T-cell (primary cell): Measurements from ENCODE around the gene FMN2. TPM values are rescaled to one million over a fixed set of nuclear protein-coding genes. Genes with fewer than 3 reads are reported as not detected.
"Not testable (repeated sequence)": the region's sequence is repeated elsewhere in the genome, so short reads cannot be mapped to it uniquely, and the experiment has no call there.

Experiments
- ATAC-seq, 4 experiments: fragments of 200-7000 bp in 3 of 4; fragments of 150-1000 bp in 1 of 4; cut with Tn5 transposase; replicated peaks in 1 of 4; 1 replicate in 3 of 4; 2 replicates in 1 of 4; pipeline ENCODE4 v1.10.0; 2021; ENCODE audit warnings: moderate library complexity in 3 of 4, mild to moderate bottlenecking in 2 of 4, moderate number of reproducible peaks in 1 of 4
- CTCF ChIA-PET, 2 donors: fragments of 300-600 bp; sonication (Branson Sonifier 250); formaldehyde crosslinking; loops; one replicate each; lab custom pipeline; 2022; ENCODE audit warnings: antibody characterized with exemption in 2 of 2; lab: Charles Lee
- POLR2A ChIA-PET, 2 donors: fragments of 300-600 bp; sonication (Branson Sonifier 250); formaldehyde crosslinking; loops; one replicate each; lab custom pipeline; 2022; ENCODE audit warnings: antibody characterized with exemption in 2 of 2; lab: Charles Lee
- DNase-seq, 35 experiments: peaks; one replicate each; pipeline versions ENCODE4 v3.0.0 to v3.0.0-alpha.2; 2013 to 2023
- H3K27ac ChIP-seq: one replicate; pipeline ENCODE4 v1.5.1; 2013; ENCODE audit warnings: low read length
- H3K27me3 ChIP-seq, 2 experiments: replicated peaks in 1 of 2; 1 replicate in 1 of 2; 2 replicates in 1 of 2; pipeline versions ENCODE4 v1.6.1 to v1.7.0; 2013; ENCODE audit warnings: low read length in 1 of 2, mixed read lengths in 1 of 2; ENCODE audit not compliant: control insufficient read depth in 2 of 2, insufficient read depth in 2 of 2; ENCODE audit errors: extremely low read depth in 1 of 2
- H3K36me3 ChIP-seq, 2 donors: 1 replicate in 1 of 2; 2 replicates in 1 of 2; pipeline versions ENCODE4 v1.6.1 to v1.7.0; 2013; ENCODE audit warnings: low read length in 1 of 2; ENCODE audit not compliant: control insufficient read depth in 2 of 2, insufficient read depth in 1 of 2; ENCODE audit errors: extremely low read depth in 1 of 2
- H3K4me1 ChIP-seq, 2 experiments: 1 replicate in 1 of 2; 2 replicates in 1 of 2; pipeline versions ENCODE4 v1.6.1 to v1.7.0; 2013; ENCODE audit warnings: low read length in 2 of 2, mixed read lengths in 1 of 2; ENCODE audit not compliant: insufficient read depth in 2 of 2, control insufficient read depth in 1 of 2; ENCODE audit errors: extremely low read depth in 1 of 2
- H3K4me3 ChIP-seq, 2 donors: 1 replicate in 1 of 2; 2 replicates in 1 of 2; pipeline versions ENCODE4 v1.5.1 to v1.7.0; 2013; ENCODE audit warnings: mild to moderate bottlenecking in 2 of 2, low read length in 1 of 2, moderate library complexity in 1 of 2; ENCODE audit not compliant: control insufficient read depth in 1 of 2; ENCODE audit errors: extremely low read depth in 1 of 2
- H3K9me3 ChIP-seq: 2 replicates; pipeline ENCODE4 v1.7.0; 2013
- H3K27ac Mint-ChIP-seq, 2 donors: one replicate each; pipeline ENCODE4 v1.8.0; 2020 to 2021; ENCODE audit warnings: mild to moderate bottlenecking in 2 of 2, mixed read lengths in 2 of 2
- H3K27me3 Mint-ChIP-seq, 2 donors: one replicate each; pipeline ENCODE4 v1.8.0; 2021 to 2022; ENCODE audit warnings: mixed read lengths in 2 of 2
- H3K36me3 Mint-ChIP-seq: one replicate; pipeline ENCODE4 v1.8.0; 2021; ENCODE audit warnings: mixed read lengths
- H3K4me1 Mint-ChIP-seq, 3 donors: one replicate each; pipeline ENCODE4 v1.8.0; 2020 to 2022; ENCODE audit warnings: mixed read lengths in 3 of 3, mild to moderate bottlenecking in 1 of 3
- H3K4me3 Mint-ChIP-seq, 3 donors: one replicate each; pipeline ENCODE4 v1.8.0; 2020 to 2022; ENCODE audit warnings: mild to moderate bottlenecking in 3 of 3, mixed read lengths in 3 of 3, moderate library complexity in 3 of 3
- H3K9me3 Mint-ChIP-seq, 3 donors: one replicate each; pipeline ENCODE4 v1.8.0; 2020 to 2022; ENCODE audit warnings: mixed read lengths in 3 of 3
- WGBS: methylation state at CpG from one replicate; pipeline ENCODE4 v1.1.5; 2013; ENCODE audit warnings: missing lambda C conversion rate; ENCODE audit not compliant: insufficient coverage; 5-methylcytosine and 5-hydroxymethylcytosine counted together
- total RNA-seq, 35 experiments: library from RNA in 6 of 35; stranded (reverse) in 6 of 35; fragments of 120-200 nt in 1 of 35; gene quantifications; one replicate each; pipeline versions ENCODE4 v1.2.1 to v1.2.4 and lab custom pipeline; 2013 to 2026

The FMN2 gene
- total RNA-seq, 5 donors from 2014 or later (not counting 1 experiment from before 2014, with no cell fraction given), result not detected

GRCh38 chr1:240178366-240178765 lies 86.7 kb downstream of the FMN2 start:
- Histone ChIP-seq H3K4me3 (no peak overlapping the region), H3K4me1 (no peaks in the 10 kb centered on the region), H3K36me3 (no peaks in the 10 kb centered on the region), H3K27ac (no peak overlapping the region), H3K27me3 (no peaks in the 10 kb centered on the region), H3K9me3 (no peaks in the 10 kb centered on the region)
- Mint-ChIP-seq H3K27ac (no peak overlapping the region), H3K36me3 (no peaks in the 10 kb centered on the region), H3K9me3 (peaks cover 0 to 2% (median 0%) of the 10 kb centered on the region in 3 donors), H3K4me3 (no peak overlapping the region), H3K4me1 (no peaks in the 10 kb centered on the region), H3K27me3 (peaks cover 0 to 5% of the 10 kb centered on the region in 2 donors)
- DNase-seq, result no peak
- WGBS, result 80% methylated on average over 3 of the region's 5 CpGs
- ATAC-seq, result no peak
- ChIA-PET POLR2A (no interaction called here), CTCF (no interaction called here)

GRCh38 chr1:240184682-240185081 lies 93.0 kb downstream of the FMN2 start:
- H3K9me3 Mint-ChIP-seq, H3K36me3 Mint-ChIP-seq, H3K36me3 ChIP-seq, H3K9me3 ChIP-seq, H3K27ac ChIP-seq, H3K27me3 ChIP-seq, ATAC-seq, H3K4me3 Mint-ChIP-seq, H3K4me1 ChIP-seq, H3K4me1 Mint-ChIP-seq, H3K4me3 ChIP-seq, H3K27ac Mint-ChIP-seq, POLR2A ChIA-PET, DNase-seq: not testable (repeated sequence)
- CTCF ChIA-PET, result interaction anchor here in 1 of 2 donors (0.5 kb wide), 1 partner anchor 136 kb away, joined by 4 read pairs; no protein-coding TSS in a partner anchor
- 71% methylated on average over 1 of the region's 5 CpGs for WGBS
- H3K27me3 Mint-ChIP-seq, result peaks cover 18 to 20% of the 10 kb centered on the region in 2 donors

- H3K27ac ChIP-seq, result no peak overlapping the region
- no peaks in the 10 kb centered on the region for H3K27me3 ChIP-seq
- WGBS, result 80% methylated on average over 2 of the region's 4 CpGs
- H3K4me1 ChIP-seq, result no peaks in the 10 kb centered on the region
- no peak overlapping the region for H3K4me3 Mint-ChIP-seq
- no peaks in the 10 kb centered on the region for H3K36me3 Mint-ChIP-seq
- H3K4me1 Mint-ChIP-seq, result peaks cover 3 to 5% (median 4%) of the 10 kb centered on the region in 3 donors
- ATAC-seq, result no peak
- H3K9me3 ChIP-seq, result no peaks in the 10 kb centered on the region
- no peak overlapping the region for H3K27ac Mint-ChIP-seq
- ChIA-PET CTCF (no interaction called here), POLR2A (no interaction called here)
- DNase-seq, result no peak
- H3K27me3 Mint-ChIP-seq, result peaks cover 19 to 20% of the 10 kb centered on the region in 2 donors
- no peaks in the 10 kb centered on the region for H3K36me3 ChIP-seq
- H3K4me3 ChIP-seq, result no peak overlapping the region
- no peaks in the 10 kb centered on the region for H3K9me3 Mint-ChIP-seq
Measured at GRCh38 chr1:240188139-240188538, 96.5 kb downstream of the FMN2 start.

GRCh38 chr1:240189386-240189989 lies 97.8 kb downstream of the FMN2 start:
- Mint-ChIP-seq H3K4me3 (no peak overlapping the region), H3K27me3 (peaks cover 19 to 20% of the 10 kb centered on the region in 2 donors), H3K27ac (peak overlapping the region in 1 of 2 donors; percentile 37), H3K9me3 (no peaks in the 10 kb centered on the region), H3K36me3 (no peaks in the 10 kb centered on the region), H3K4me1 (peaks cover 3 to 5% (median 4%) of the 10 kb centered on the region in 3 donors)
- Histone ChIP-seq H3K36me3 (no peaks in the 10 kb centered on the region), H3K9me3 (no peaks in the 10 kb centered on the region), H3K27me3 (no peaks in the 10 kb centered on the region), H3K4me1 (no peaks in the 10 kb centered on the region), H3K27ac (no peak overlapping the region), H3K4me3 (no peak overlapping the region)
- ATAC-seq (no peak), DNase-seq (peak in 2 of 35 experiments; percentile 3 to 28)
- POLR2A ChIA-PET, result no interaction called here
- CTCF ChIA-PET, result interaction anchor here in 1 of 2 donors (0.6 to 1.0 kb wide), 2 partner anchors 13 to 1864 kb away, joined by 3 to 7 read pairs; no protein-coding TSS in a partner anchor
- WGBS, result 20% methylated on average over 1 of the region's 6 CpGs

GRCh38 chr1:240190881-240191401 lies 99.3 kb downstream of the FMN2 start:
- CTCF ChIA-PET, result no interaction called here
- Histone ChIP-seq H3K4me3 (no peak overlapping the region), H3K27ac (no peak overlapping the region), H3K36me3 (no peaks in the 10 kb centered on the region), H3K9me3 (no peaks in the 10 kb centered on the region), H3K27me3 (no peaks in the 10 kb centered on the region), H3K4me1 (no peaks in the 10 kb centered on the region)
- 7% methylated on average over 3 of the region's 6 CpGs for WGBS
- ATAC-seq, result no peak
- Mint-ChIP-seq H3K36me3 (no peaks in the 10 kb centered on the region), H3K27ac (no peak overlapping the region), H3K4me1 (peaks cover 3 to 5% (median 4%) of the 10 kb centered on the region in 3 donors), H3K9me3 (no peaks in the 10 kb centered on the region), H3K4me3 (no peak overlapping the region), H3K27me3 (peaks cover 13% of the 10 kb centered on the region in 2 donors)
- no peak for DNase-seq
- POLR2A ChIA-PET, result no interaction called here

GRCh38 chr1:240192851-240193250 lies 101.2 kb downstream of the FMN2 start:
- Histone ChIP-seq H3K36me3 (no peaks in the 10 kb centered on the region), H3K27ac (no peak overlapping the region), H3K9me3 (no peaks in the 10 kb centered on the region), H3K4me1 (no peaks in the 10 kb centered on the region), H3K27me3 (no peaks in the 10 kb centered on the region), H3K4me3 (no peak overlapping the region)
- no peak overlapping the region for H3K4me3 Mint-ChIP-seq
- no peaks in the 10 kb centered on the region for H3K9me3 Mint-ChIP-seq
- H3K36me3 Mint-ChIP-seq, result no peaks in the 10 kb centered on the region
- ChIA-PET POLR2A (no interaction called here), CTCF (no interaction called here)
- H3K4me1 Mint-ChIP-seq, result peaks cover 3 to 5% (median 4%) of the 10 kb centered on the region in 3 donors
- peaks cover 5 to 6% of the 10 kb centered on the region in 2 donors for H3K27me3 Mint-ChIP-seq
- H3K27ac Mint-ChIP-seq, result no peak overlapping the region
- ATAC-seq (no peak), DNase-seq (no peak)
- WGBS, result 33% methylated on average over 1 of the region's 2 CpGs
